Fibroblast of peridontal ligament (primary cell): ENCODE results near the gene ZNF438.

Source experiments
- DNase-seq: peaks from one replicate; pipeline ENCODE4 v3.0.0-alpha.2; 2010; ENCODE audit errors: extremely low read depth

Gene ZNF438

GRCh38 chr10:30828164-30828563, 203.5 kb downstream of the ZNF438 start:
- no peak for DNase-seq

- peak; percentile 73 for DNase-seq
These were observed 204.0 kb downstream of the ZNF438 start for GRCh38 chr10:30827531-30828120.

GRCh38 chr10:30826679-30827078, 205.0 kb downstream of the ZNF438 start:
- no peak for DNase-seq

- peak; percentile 82 for DNase-seq
These were observed 206.2 kb downstream of the ZNF438 start for GRCh38 chr10:30825495-30825894.

- DNase-seq, result no peak
These were observed 206.6 kb downstream of the ZNF438 start for GRCh38 chr10:30825022-30825421.

GRCh38 chr10:30823651-30824050, 208.0 kb downstream of the ZNF438 start:
- no peak for DNase-seq

- no peak for DNase-seq
These were observed 208.8 kb downstream of the ZNF438 start for GRCh38 chr10:30822693-30823465.

GRCh38 chr10:30821994-30822692, 209.5 kb downstream of the ZNF438 start:
- peak; percentile 38 for DNase-seq

GRCh38 chr10:30821261-30821993, 210.2 kb downstream of the ZNF438 start:
- DNase-seq, result no peak

GRCh38 chr10:30820261-30820991, 211.2 kb downstream of the ZNF438 start:
- peak; percentile 96 for DNase-seq

- DNase-seq, result peak; percentile 74
These were observed 212.1 kb downstream of the ZNF438 start for GRCh38 chr10:30819341-30820181.

GRCh38 chr10:30818854-30819253, 212.8 kb downstream of the ZNF438 start:
- peak; percentile 42 for DNase-seq

GRCh38 chr10:30818010-30818660, 213.5 kb downstream of the ZNF438 start:
- no peak for DNase-seq

- DNase-seq, result no peak
These were observed 214.1 kb downstream of the ZNF438 start for GRCh38 chr10:30817541-30817940.

GRCh38 chr10:30816820-30817171, 214.9 kb downstream of the ZNF438 start:
- DNase-seq, result no peak

- no peak for DNase-seq
These were observed 215.4 kb downstream of the ZNF438 start for GRCh38 chr10:30816159-30816819.

- DNase-seq, result peak; percentile 77
These were observed 217.7 kb downstream of the ZNF438 start for GRCh38 chr10:30813872-30814481.

- DNase-seq, result peak; percentile 94
These were observed 219.4 kb downstream of the ZNF438 start for GRCh38 chr10:30812018-30812851.
